Transverse colon (tissue), 3 donors: ENCODE measurements around the gene TCF19.

Source experiments
- CTCF ChIP-seq, 5 experiments: fragments of 200-600 bp in 3 of 5; fragments of 450-650 bp in 2 of 5; sonication (generic) in 3 of 5; IDR thresholded peaks; 1 replicate in 2 of 5; 2 replicates in 3 of 5; pipeline ENCODE4 v1.5.1; 2016 to 2017; ENCODE audit warnings: antibody characterized with exemption in 5 of 5, inconsistent platforms in 3 of 5, mild to moderate bottlenecking in 2 of 5, moderate library complexity in 1 of 5
- EP300 ChIP-seq: sonication (generic); formaldehyde crosslinking; IDR thresholded peaks from one replicate; pipeline ENCODE4 v1.6.1; 2017; ENCODE audit warnings: antibody characterized with exemption, low read depth
- POLR2A ChIP-seq: fragments of 450-650 bp; IDR thresholded peaks from one replicate; pipeline ENCODE4 v1.6.1; 2016; ENCODE audit warnings: antibody characterized with exemption, mild to moderate bottlenecking, moderate library complexity

- TF ChIP-seq POLR2A, result no peak
- no peak for TF ChIP-seq CTCF (IDR thresholded peaks at IDR 0.05)
- no peak for TF ChIP-seq EP300
Observed at GRCh38 chr6:31205638-31206037, 47.2 kb downstream of the TCF19 start.
